Measurements from ENCODE around the gene MMP11. TPM values are rescaled to one million over a fixed set of nuclear protein-coding genes. Genes with fewer than 3 reads are reported as not detected.

Gene MMP11
- total RNA-seq, 4 donors from 2014 or later, result 2.8 to 6.5 (median 5.4) TPM

DNA sequence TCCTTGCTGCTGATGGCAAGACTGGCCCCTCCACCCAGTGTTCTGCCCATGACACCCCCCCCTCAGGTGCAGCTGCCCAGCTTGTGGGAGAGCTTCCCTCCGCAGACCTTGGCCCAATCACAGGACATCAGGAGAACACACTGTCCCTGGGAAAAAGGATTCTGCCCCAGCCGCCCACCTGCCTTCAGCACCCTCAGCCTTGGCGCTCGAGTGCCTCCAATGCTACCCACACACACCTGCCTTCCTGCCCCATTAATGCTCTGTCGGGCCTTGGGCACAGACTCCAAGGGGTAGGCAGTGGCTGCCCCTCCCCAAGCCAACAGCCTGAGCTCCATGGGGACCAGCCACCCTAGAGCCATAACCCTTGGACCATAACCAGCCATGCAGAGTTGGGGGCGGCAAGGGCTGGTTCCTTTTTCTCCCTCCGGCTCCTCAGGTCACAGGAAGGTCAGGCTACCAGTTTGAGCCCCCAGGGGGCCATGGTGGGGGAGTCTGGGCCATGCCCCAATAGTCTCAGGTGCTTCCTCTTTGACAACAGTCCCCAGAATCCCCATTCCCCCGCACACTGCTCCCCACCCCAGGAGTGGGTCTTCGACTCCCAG is 20.5 kb upstream of the MMP11 start:
- intact Hi-C loops (cut with DNase I), result loop anchor here (5.0 kb wide), 1 partner anchor 35 kb away; no protein-coding TSS in a partner anchor
- H3K36me3 ChIP-seq, result no peaks in the 10 kb centered on the region
- TF ChIP-seq, protein P1, sequence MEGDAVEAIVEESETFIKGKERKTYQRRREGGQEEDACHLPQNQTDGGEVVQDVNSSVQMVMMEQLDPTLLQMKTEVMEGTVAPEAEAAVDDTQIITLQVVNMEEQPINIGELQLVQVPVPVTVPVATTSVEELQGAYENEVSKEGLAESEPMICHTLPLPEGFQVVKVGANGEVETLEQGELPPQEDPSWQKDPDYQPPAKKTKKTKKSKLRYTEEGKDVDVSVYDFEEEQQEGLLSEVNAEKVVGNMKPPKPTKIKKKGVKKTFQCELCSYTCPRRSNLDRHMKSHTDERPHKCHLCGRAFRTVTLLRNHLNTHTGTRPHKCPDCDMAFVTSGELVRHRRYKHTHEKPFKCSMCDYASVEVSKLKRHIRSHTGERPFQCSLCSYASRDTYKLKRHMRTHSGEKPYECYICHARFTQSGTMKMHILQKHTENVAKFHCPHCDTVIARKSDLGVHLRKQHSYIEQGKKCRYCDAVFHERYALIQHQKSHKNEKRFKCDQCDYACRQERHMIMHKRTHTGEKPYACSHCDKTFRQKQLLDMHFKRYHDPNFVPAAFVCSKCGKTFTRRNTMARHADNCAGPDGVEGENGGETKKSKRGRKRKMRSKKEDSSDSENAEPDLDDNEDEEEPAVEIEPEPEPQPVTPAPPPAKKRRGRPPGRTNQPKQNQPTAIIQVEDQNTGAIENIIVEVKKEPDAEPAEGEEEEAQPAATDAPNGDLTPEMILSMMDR (IDR thresholded peaks at IDR 0.05), result no peak
- TF ChIP-seq EP300 (IDR thresholded peaks at IDR 0.05) (no peak), POLR2AphosphoS5 (IDR thresholded peaks at IDR 0.05) (no peak), POLR2A (IDR thresholded peaks at IDR 0.05; ENCODE audit: low read depth) (no peak)
- peak overlapping the region in 2 of 4 donors; percentile 61 to 90 for H3K4me3 ChIP-seq
- no peaks in the 10 kb centered on the region for H3K9me3 ChIP-seq
- no peaks in the 10 kb centered on the region for H3K27me3 ChIP-seq
- H3K4me1 ChIP-seq, result peaks cover 10 to 26% (median 22%) of the 10 kb centered on the region in 4 donors
- no peak overlapping the region for H3K27ac ChIP-seq (replicated peaks in 1 of 4)
- WGBS, result 93% methylated on average over 9 of the region's 9 CpGs
- no peak for DNase-seq (ENCODE audit: extremely low spot score)

DNA sequence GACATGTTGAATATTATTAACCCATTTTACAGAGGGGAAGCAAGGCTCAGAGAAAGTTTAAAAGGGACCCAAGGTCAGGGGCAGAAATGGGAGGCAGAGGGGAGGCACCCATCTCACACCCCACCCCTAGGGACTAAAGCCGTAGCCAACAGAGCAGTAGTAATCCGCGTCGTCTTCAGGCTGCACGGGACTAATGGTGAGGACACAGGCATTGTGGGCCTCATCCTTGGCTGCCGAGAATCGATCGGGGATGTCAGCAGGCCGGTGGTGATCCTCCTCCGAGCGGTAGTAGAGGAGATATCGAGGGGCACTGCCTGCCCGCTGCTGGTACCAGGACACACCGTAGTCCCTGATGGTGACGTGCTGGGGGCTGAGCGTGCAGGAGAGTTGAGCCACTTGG is 19.9 kb upstream of the MMP11 start:
- WGBS, result 96% methylated on average over 16 of the region's 16 CpGs

DNA sequence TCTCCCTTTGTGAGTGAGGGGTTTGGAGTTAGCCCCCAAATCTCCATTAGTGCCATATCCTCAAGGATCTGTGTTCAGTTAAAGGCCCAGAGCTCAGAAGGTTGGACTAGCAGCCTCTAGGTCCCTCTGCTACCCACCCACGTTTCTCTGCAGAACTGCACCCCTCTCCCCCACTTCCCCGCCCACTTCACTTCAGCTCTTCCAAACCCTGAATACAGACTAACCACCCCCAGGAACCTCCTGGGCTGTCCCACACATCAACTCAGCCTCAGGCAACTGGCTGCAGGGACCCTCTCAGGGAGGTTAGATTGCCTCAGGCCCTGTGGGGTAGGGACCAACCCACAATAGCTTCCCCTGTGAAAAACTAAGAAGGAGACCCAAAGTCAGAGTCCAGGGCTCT is 19.3 kb upstream of the MMP11 start:
- 78% methylated on average over 2 of the region's 2 CpGs for WGBS
- Histone ChIP-seq H3K4me3 (no peak overlapping the region), H3K27ac (replicated peaks in 1 of 4) (no peak overlapping the region), H3K27me3 (no peaks in the 10 kb centered on the region), H3K36me3 (no peaks in the 10 kb centered on the region), H3K9me3 (no peaks in the 10 kb centered on the region), H3K4me1 (peaks cover 10 to 26% (median 22%) of the 10 kb centered on the region in 4 donors)
- DNase-seq (ENCODE audit: extremely low spot score), result no peak
- intact Hi-C loops (cut with DNase I), result loop anchor here (5.0 kb wide), 1 partner anchor 36 kb away; no protein-coding TSS in a partner anchor
- TF ChIP-seq, protein P1 (IDR thresholded peaks at IDR 0.05), result no peak
- no peak for TF ChIP-seq POLR2AphosphoS5 (IDR thresholded peaks at IDR 0.05)
- no peak for TF ChIP-seq EP300 (IDR thresholded peaks at IDR 0.05)
- no peak for TF ChIP-seq POLR2A (IDR thresholded peaks at IDR 0.05; ENCODE audit: low read depth)

More for the DNA sequence above, 19.9 kb upstream of the MMP11 start:
- no peak for DNase-seq (ENCODE audit: extremely low spot score)
- TF ChIP-seq EP300 (IDR thresholded peaks at IDR 0.05), result no peak
- no peak for TF ChIP-seq POLR2A (IDR thresholded peaks at IDR 0.05; ENCODE audit: low read depth)
- TF ChIP-seq, protein P1 (IDR thresholded peaks at IDR 0.05), result no peak
- TF ChIP-seq POLR2AphosphoS5 (IDR thresholded peaks at IDR 0.05), result no peak
- H3K9me3 ChIP-seq, result no peaks in the 10 kb centered on the region
- H3K36me3 ChIP-seq, result no peaks in the 10 kb centered on the region
- no peak overlapping the region for H3K4me3 ChIP-seq
- H3K27me3 ChIP-seq, result no peaks in the 10 kb centered on the region
- peaks cover 10 to 26% (median 22%) of the 10 kb centered on the region in 4 donors for H3K4me1 ChIP-seq
- intact Hi-C loops (cut with DNase I), result loop anchor here (5.0 kb wide), 1 partner anchor 35 kb away; no protein-coding TSS in a partner anchor
- no peak overlapping the region for H3K27ac ChIP-seq (replicated peaks in 1 of 4)

DNA sequence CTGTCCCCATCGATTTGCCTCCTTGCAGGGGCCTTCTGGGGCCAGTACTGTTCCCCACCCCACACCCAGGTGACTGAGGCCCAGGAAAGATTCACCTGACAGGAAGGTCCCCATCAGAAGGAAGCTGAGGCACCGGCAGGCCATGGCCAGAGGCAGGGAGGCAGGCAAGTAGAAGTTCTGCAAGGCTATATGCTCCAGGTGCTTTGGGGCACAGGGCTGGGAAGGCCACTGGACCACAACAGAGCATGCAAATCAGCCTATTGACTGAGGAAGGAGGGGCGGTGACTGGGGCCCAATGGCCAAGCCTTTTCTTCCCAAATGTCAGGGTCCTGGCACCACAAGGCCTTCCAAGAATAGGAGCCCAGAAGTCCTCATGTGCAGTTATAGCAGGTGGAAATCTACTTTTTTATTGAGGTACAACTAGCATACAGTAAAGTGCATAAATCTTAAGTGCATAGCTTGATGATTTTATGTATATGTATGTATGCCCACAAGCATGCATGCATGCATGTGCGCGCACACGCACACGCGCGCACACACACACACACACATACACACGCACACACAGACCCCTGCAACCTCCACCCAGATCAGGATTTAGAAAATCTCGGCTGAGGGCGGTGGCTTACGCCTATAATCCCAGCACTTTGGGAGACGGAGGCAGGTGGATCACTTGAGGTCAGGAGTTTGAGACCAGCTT is 18.3 kb upstream of the MMP11 start, which contains the start of gene VPREB3:
VPREB3 (minus strand) TSS at position 206 of the 700 bp plus-strand sequence; CDS start at position 144, 62 bp downstream.
- no peaks in the 10 kb centered on the region for H3K36me3 ChIP-seq
- no peak for DNase-seq (ENCODE audit: extremely low spot score)
- H3K4me1 ChIP-seq, result peaks cover 10 to 26% (median 22%) of the 10 kb centered on the region in 4 donors
- no peak within 1 kb of the TSS for H3K4me3 ChIP-seq
- TF ChIP-seq, protein P1 (IDR thresholded peaks at IDR 0.05), result no peak
- TF ChIP-seq POLR2A (IDR thresholded peaks at IDR 0.05; ENCODE audit: low read depth) (no peak), EP300 (IDR thresholded peaks at IDR 0.05) (no peak), POLR2AphosphoS5 (IDR thresholded peaks at IDR 0.05) (no peak)
- H3K27me3 ChIP-seq, result no peaks in the 10 kb centered on the region
- H3K9me3 ChIP-seq, result no peaks in the 10 kb centered on the region
- WGBS, result 90% methylated on average over 14 of the region's 14 CpGs
- no peak within 1 kb of the TSS for H3K27ac ChIP-seq (replicated peaks in 1 of 4)
- intact Hi-C loops (cut with DNase I), result loop anchor here (5.0 kb wide), 1 partner anchor 37 kb away; no protein-coding TSS in a partner anchor
